HG02981 (cell line): ENCODE measurements around the gene CRACR2A.

Experiments used
- ATAC-seq: cut with Tn5 transposase; IDR thresholded peaks from one replicate; pipeline ENCODE4 v1.9.1; 2021; ENCODE audit warnings: mild to moderate bottlenecking, moderate library complexity; ENCODE audit not compliant: unreplicated experiment

CRACR2A gene

GRCh38 chr12:3600039-3600720, 152.7 kb downstream of the CRACR2A start:
- no peak for ATAC-seq

- no peak for ATAC-seq
Measured at GRCh38 chr12:3598896-3599860, 153.7 kb downstream of the CRACR2A start.

DNA sequence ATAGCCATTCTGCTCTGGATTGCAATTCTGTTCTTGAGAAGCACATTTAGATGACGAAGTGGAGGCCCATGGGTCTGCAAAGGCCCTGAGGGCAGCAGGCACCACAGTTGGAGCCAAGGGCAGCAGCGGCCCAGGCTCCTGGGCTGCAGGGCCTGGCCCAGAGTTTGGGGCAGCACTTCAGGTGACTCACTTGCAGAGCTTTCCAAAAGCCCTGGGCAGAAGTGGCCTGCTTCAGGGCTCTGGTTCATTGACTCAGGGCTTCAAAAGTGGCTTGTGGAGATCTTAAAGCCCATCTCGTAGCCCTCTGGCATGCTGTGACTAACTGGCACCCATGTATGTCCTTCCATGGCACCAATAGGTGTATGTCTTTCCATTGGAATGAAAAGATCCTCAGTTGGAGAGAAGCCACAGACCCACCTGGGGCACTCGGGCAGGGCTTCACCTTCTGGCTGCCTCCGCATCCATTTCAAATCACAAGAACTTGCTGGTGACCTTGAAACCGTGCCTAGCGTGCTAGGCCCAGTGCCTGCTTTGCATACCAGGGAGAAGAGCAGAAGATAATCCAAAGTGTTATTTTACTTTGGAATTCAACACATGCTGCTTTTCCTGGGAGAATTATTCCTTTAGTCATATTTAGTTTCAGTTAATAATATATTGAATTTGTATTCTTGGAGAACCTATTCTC, 155.2 kb downstream of the CRACR2A start:
- no peak for ATAC-seq

- ATAC-seq, result no peak
Measured at GRCh38 chr12:3596703-3597415, 156.1 kb downstream of the CRACR2A start.

DNA sequence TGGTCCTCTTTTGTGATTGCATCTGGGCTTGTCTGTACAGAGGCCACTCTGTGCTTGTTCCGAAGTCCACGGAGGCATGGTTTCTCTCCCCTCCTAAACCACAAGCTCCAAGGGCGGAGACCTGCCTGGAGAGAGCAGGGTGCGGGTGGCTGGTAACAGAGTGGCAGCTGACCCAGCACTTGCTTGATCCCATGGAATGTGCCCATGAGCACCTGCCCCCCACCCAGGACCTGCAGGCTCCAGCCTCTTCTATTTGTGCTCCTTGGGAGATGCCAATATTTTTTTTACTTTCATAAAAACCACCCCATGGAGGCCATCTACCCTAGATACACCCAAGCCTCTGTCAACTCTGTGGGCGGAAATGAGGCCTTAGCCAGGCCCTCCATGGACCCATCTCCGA, 157.2 kb downstream of the CRACR2A start:
- ATAC-seq, result no peak

- ATAC-seq, result no peak
Measured at GRCh38 chr12:3594966-3595365, 157.9 kb downstream of the CRACR2A start.

GRCh38 chr12:3593906-3594483, 158.9 kb downstream of the CRACR2A start:
- ATAC-seq, result no peak

DNA sequence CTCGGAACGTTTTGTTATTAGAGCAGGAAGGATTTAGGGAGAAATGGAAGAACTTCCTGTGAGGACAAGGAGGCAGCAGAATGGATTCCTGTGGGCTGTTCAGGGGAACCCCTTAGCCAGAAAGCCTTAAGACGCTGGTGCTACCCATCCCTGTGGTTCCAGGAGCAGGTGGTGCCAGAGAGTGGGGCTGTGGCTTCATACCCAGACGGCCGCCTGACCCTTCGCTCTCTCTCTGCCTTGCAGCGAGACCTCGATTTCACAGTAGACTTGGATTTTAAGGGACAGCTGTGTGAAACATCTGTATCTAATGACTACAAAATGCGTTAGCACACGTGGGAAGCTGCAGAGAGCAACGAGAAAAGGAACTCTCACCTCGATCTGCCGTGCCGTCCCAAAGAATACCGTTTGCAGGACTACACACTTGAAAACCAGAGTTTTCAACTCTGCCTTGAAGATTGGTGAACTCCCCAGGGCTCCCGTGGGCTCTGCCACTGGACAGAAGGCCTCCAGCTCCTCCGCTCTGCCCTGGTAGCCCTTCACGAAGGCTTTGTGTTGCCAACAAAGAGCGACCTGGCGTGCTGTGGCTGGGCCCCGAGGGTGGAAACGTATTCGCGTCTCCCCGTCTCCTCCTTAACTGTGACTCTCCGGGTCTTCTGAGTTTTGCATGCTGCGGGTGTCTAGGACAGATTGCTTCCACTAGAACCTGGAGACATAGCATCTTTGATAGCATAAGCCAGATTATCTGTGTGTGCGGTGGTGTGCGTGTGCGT, 159.9 kb downstream of the CRACR2A start:
- ATAC-seq, result no peak

GRCh38 chr12:3589745-3590144, 163.2 kb downstream of the CRACR2A start:
- ATAC-seq, result no peak

- no peak for ATAC-seq
Measured at GRCh38 chr12:3587402-3588013, 165.4 kb downstream of the CRACR2A start.

DNA sequence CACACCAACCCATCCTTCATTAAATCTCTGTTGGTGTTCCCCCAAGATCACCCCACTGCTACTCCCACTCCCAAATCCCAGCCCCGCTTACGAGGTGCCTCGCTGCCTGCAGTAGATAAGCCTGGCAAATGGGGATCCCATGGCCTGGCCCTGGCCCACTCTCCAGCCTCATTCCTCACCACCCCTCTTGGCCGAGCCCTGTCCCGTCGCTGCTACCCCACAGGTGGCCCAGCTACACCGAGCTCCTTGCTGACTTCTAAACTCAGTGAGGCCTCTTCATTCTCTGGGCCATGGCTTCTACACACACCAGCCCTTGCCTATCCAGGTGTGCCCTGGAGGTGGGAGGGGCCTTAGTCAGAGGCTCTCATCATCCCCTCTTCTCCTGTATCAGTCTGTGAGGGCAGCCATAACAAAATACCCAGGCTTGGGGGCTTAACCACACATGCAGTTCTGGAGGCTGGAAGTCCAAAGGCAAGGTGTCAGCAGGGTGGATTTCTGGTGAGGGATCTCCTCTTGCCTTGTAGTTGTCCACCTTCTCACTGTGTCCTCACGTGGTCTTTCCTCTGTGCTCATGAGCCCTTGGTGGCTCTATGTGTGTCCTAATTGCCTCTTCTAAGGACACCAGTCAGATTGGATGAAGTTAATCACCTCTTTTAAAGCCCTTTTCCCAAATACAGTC, 169.1 kb downstream of the CRACR2A start:
- no peak for ATAC-seq

DNA sequence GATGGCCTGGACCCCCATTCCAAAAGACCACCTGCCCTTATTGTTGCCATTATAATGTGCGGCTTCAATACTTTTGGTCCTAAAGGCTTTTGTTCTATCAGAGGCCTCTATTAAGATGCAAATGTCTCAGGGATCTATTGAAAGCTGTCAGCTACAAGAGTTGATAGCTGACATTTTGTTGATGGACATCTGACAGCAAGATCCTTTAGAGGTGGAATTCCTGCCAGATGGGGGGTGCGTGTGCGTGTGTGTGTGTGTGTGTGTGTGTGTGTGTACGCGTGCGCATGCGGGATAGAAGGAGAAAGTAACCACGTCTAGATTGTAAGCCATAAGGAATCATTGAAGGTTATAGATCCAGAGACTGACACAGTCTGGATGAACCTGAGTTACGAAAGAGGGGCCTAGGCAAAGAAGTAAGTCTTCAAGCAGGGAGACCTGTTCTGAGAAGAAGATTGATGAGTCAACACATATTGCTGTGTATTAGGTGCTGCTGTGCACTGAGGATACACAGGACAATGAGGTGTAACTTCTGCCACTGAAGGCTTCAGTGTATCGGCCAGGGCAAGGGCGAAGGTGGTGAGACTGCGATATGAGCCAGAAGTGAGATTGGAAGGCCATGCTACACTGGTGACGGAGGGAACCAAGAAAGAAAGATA, 172.7 kb downstream of the CRACR2A start:
- ATAC-seq, result no peak

GRCh38 chr12:3579446-3580093, 173.3 kb downstream of the CRACR2A start:
- no peak for ATAC-seq

- no peak for ATAC-seq
Measured at GRCh38 chr12:3578557-3578956, 174.4 kb downstream of the CRACR2A start.

DNA sequence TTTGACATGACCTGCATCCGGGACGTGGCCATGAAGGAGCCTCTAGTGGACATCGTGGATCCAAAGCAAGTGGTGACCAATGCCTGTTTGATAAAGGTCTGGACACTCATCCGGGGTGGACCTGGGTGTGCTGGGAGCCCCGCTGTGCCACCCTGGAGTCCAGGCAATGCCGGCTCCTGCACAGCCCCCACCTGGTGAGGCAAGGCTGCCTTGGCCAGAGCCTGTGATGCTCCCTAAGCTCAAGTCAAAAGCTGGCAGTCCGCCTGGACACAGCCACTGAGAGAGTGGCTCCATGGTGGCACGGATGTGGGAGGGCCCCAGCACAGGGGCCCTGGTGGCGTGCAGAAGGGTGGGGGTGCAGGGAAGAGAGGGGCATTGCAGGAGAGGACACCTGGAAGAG, 176.0 kb downstream of the CRACR2A start:
- no peak for ATAC-seq

- no peak for ATAC-seq
Measured at GRCh38 chr12:3574986-3575385, 177.9 kb downstream of the CRACR2A start.

DNA sequence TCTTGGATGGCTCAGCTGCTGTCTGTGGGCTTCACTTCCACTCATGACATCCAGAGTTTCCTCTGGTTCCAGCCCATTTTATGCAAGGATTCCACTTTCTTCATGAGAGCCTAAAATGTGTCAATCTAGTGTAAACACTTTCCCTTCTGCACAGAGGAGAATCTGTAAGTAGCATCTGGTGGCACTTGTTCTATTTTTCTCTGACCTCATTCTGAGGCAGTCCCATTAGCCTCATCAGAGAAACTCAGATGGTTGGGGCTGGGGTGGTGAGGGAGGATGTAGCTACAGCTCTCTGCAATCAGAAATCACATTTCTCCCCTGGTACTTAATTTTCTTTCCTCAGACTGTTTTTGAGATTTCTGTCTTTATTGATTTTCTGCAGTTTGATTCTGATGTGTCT, 180.3 kb downstream of the CRACR2A start:
- ATAC-seq, result no peak

DNA sequence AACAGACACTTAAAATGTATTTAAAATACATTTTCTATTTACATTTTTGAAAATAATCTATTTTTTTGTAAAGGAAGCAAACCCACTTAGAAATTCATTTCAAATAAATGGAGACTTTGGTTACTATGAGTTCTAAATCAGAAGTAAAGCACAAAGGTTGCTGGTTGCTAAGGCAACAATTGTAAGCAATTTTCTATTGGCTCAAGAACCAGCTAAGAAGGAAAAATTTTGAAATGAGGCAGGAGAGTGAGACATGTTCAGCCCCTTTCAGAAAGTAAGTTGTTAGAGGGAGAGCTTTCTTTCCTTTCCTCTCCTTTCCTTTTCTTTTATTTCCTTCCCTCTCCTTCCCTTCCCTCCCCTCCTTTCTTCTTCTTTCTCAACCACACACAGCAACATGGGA, 181.2 kb downstream of the CRACR2A start:
- ATAC-seq, result no peak
